ENCODE data around the gene SPTSSB.

SPTSSB gene
- total RNA-seq: 0.13 to 1.0 reads per million in 2 donors

DNA sequence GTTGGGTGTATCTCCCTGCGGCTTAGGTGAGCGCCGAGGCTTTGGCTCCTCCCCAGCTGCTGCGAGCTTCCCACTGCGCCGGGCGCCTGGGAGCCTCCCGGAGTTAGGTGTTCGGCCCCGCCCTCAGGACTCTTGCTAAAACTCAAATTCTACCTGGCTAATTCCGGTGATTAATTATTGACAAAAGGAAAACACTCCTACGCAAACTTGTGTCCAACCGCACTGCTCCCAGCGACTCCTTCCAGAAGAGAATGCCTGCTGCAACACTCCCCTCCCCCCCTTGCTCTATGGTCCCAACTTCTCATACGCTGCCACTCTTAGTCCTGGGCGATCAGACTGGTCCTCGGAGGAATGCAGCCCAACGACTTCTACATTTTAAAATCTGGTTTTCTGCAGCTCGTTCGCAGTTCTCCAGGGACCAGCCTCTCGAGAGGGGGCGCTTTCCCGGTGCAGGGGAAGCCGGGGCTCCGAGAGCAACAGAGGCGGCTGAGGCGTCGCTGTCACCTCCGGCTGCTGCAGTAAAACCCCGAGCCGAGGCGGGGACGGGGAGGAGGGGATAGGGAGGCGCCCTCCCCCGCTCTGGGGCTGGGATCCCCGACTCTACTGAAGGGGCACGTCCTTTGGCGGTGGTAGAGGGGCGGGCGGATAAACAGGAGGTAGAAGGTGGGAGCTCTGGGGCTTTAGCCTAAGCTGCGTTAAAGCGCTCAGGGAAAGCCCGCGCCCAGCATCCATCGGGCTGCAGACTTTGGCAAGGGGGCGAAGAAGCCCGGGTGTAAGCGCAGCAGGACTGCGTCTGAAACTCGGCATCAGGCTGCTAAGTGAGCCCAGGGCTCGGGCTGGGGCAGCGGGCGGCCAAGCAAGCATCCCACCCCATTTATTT lies at the start of gene SPTSSB:
Gene SPTSSB, minus strand, starts transcription at position 77 of the 880 bp plus-strand sequence. CDS start 25,194 bp downstream, outside the sequence.
- DNase-seq: peak; percentile 13

DNA sequence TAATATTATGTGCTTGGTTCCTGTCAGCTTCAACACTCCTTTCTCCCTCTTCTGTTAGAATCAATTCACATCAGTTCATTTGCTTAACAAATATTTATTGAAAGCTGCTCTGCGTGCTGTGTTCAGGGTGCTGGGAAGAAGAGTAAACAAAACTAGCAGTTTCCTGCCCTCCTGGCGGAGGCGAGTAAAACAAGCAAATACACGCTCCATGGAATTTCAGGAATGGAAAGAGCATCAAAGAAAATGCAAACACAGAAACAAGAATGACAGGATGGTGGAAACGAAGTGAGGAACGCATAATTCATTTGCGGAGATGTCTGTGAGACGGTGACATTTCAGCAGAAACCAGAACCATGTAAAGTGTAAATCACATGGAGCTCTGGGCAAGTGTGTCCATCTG lies 49.4 kb upstream of the SPTSSB start:
- no peak for DNase-seq

DNA sequence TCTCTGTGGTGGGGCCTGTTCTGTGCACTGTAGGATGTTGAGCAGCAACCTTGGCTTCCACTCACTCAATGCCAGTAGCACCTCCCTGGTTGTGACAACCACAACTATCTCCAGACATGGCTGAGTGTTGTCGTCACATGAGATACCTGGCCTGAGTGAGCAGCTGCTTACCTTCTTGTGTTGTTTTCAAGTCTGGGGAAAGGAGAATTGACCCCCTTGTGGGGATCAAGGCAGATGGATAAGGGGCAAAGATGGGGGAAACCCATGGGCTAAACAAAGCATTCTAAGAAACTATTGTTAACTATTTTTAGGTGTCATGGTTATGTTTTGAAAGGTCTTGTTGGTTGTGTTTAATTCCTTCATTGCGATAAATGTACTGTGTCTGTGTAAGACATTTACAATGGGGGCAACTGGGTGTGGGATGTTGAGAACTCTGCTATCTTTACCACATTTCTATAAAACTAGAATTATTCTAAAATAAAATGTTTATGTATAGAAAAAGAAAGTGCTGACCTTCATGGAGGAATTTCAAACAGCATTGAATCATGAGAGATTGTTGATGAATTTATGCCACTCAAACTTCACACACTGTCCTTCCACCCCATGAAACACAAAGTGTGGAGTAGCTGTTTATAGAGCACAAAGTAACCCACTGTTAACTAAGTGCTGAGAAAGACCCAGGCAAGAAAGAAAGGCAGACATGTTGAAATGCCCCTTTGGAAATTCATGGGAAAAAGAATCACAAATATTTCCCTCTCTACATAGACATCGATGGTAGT lies 48.4 kb upstream of the SPTSSB start:
- DNase-seq: no peak

DNA sequence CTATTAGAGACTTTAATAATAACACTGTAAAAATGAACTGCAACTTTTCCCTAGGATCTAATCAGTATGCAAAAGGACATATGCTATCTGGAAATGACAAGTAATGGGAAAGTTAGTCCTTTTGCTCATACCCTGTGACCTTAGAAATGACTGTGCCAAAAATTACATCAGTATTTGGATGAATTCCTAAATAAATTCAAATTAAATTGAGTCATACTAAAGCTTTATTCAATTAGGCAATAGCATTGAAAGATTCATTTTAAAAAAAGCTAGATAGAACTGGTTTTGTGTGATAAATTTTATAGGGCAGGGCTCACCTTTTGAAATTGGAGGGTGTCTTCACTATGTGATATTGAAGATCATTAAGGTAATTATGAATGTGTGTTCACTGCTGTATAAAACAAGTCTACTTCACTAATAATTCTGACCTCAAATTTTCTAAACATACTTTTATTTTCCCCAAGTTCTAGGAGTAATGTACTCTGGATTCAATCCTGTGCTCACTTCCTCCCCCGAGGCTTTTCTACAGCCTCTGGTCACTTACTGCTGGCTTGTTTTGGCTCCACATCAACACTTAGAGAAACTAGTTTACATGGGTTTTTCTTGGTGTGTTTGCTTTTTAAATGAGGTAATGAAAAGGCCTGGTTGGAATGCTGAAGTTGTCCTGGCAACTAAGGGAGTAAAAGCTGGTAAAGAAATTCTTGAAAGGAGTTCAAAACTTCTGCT lies 44.4 kb upstream of the SPTSSB start:
- no peak for DNase-seq

DNA sequence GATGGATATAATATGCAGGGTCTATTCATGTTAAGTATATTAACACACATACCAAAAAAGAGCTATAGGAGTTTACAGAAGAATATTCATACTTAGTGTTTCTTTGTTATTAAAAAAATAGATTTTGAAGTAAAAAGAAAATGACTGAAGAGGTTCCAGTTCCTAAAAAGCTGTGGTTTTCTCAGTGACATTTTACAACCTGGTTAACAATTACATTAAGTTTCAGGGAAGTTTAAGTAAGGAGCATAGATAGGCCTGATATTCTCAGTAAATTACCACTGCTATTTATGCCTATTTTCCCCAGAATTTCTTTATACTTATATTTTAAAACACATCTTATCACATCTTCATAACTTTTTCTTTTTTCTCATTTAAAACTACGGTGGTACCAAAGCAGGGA lies 43.6 kb upstream of the SPTSSB start:
- no peak for DNase-seq

GRCh38 chr3:161413855-161414210 lies 42.5 kb upstream of the SPTSSB start:
- DNase-seq: no peak

- DNase-seq: no peak
These were observed 42.0 kb upstream of the SPTSSB start for GRCh38 chr3:161413127-161413854.

DNA sequence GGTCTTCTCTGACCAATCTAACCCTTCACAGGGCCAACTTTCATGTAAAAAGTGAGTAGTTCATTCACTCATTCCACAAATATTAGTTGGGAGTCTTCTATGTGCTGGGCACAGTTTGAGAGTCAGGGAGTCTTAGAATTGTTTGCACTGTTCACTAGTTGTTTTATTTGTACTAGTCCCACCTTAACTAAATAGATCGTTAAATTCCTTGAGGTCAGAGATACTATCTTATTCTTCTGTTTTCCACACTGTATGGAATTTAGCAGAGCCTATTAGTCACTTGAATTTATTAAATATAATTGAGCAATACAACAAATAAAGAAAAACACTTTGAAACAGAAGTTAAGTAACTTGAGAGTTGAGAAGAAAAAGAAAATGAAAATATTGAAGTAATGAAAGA lies 40.8 kb upstream of the SPTSSB start:
- DNase-seq: no peak

DNA sequence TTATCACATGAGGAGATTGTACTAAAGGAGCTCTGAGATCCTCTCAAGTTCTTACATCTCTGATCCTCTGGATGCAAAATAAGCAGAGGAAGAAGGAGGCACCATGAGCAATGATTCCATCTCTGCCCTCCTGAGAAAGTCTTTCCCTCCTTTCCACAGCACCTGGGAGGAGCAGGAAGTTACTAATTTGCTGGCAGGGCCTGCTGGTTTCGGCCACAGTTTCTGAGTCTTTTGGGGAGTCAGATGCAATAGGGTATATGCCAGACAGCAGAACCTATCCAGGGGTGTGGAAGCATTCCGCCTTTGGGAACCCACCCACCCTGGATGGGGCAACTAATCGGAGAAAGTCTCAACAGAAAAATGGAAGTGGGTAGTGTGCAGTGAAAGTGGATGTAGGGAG lies 38.5 kb upstream of the SPTSSB start:
- no peak for DNase-seq

- no peak for DNase-seq
These were observed 37.8 kb upstream of the SPTSSB start for GRCh38 chr3:161409069-161409468.

DNA sequence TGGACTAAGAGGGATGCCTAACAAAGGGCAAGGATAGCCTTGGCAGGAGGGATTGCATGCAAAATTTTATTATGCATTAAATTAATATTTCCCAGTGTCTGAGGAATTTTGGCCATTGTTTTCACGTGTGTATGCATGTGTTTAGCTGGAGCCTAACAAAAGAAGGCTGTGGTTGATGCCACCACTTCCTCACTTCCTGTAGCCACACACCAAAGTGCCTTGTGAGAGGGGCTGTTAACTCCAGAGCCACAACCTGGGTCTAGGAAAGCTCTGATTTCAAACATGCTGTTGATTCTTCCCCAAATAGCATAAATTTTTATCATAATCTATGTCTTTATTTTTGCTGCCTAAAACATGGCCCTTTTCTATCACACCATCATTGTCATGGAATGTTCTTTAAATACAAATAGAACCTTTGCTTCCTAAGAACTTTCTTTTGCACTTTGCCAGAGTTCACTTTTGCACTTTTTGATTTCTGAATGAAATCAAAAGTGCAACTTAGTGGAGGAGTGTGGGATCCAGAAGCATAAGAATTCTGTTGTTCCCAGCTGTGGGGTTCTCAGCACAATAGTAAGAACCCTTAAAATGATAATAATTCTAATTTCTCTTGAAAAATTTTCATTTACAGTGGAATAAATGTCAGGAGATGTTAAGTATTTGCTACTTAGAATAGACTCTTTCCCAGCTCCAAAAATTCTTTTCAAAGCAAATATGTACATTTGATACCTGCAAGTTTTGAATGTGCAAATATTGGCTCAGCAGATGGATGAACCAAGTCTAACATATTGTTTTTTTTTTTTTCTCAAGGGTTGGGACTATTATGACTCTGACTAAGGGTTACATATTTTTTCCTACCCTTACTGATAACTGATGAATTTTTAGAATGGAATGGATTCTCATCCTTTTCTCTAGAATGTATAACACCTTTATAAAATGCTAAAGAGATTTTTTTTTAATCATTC lies 35.6 kb upstream of the SPTSSB start:
- DNase-seq: no peak

GRCh38 chr3:161405836-161406235 lies 34.5 kb upstream of the SPTSSB start:
- DNase-seq: no peak

GRCh38 chr3:161405087-161405486 lies 33.8 kb upstream of the SPTSSB start:
- DNase-seq: no peak

GRCh38 chr3:161403251-161403650 lies 31.9 kb upstream of the SPTSSB start:
- no peak for DNase-seq

GRCh38 chr3:161401389-161401788 lies 30.1 kb upstream of the SPTSSB start:
- DNase-seq: no peak

GRCh38 chr3:161400650-161401049 lies 29.3 kb upstream of the SPTSSB start:
- DNase-seq: no peak

GRCh38 chr3:161395115-161396012 lies 24.0 kb upstream of the SPTSSB start:
- no peak for DNase-seq

DNA sequence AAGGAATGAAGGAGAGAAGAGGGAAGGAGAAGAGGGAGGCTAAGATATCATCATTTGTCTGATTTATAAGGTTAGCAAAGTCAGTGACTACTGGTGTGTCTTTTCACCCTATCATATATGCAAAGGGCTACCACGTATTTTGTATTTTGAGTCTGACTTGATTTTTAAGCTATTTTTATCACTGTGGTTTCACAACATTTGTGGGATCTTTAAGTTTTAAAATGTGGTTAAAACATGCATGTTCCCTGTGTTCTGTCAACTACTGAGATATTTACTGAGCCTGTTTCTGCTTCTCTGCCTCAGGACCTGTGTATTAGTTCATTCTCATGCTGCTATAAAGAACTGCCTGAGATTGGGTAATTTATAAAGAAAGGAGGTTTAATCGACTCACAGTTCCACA lies 22.5 kb upstream of the SPTSSB start:
- DNase-seq: no peak

DNA sequence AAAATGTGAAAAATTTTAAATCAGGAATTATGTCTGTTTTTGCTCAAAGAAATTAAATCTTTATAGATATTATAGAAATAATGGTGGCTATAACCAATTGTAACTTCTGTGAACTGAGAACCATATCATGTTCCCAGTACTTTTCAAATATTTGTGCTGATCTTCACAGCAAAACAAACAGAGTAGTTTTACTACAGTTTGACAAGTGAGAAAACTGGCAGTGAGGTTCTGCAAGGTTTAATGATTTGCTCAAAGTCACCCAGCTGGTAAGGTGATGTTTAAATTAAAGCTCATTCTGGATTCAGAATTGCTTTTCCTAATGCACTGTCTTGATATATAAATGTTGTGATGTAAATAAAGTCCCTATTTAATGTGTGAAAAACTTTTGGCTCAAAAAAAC lies 22.0 kb upstream of the SPTSSB start:
- no peak for DNase-seq

GRCh38 chr3:161392853-161393252 lies 21.5 kb upstream of the SPTSSB start:
- no peak for DNase-seq
